Ishikawa (cell line): ENCODE measurements around the gene HOXA9.

ENCODE experiments used
- CEBPB ChIP-seq: IDR thresholded peaks from 2 replicates; pipeline ENCODE4 v1.6.1; 2012
- CREB1 ChIP-seq: IDR thresholded peaks from 2 replicates; pipeline ENCODE4 v1.6.1; 2012; ENCODE audit warnings: low read depth
- EGR1 ChIP-seq: IDR thresholded peaks from 2 replicates; pipeline ENCODE4 v1.6.1; 2012
- EP300 ChIP-seq: IDR thresholded peaks from 2 replicates; pipeline ENCODE4 v1.6.1; 2012; ENCODE audit warnings: borderline replicate concordance
- FOXM1 ChIP-seq: IDR thresholded peaks from 2 replicates; pipeline ENCODE4 v1.6.1; 2012; ENCODE audit warnings: low read depth, borderline replicate concordance
- NFIC ChIP-seq: IDR thresholded peaks from 2 replicates; pipeline ENCODE4 v1.6.1; 2012
- RAD21 ChIP-seq: IDR thresholded peaks from 2 replicates; pipeline ENCODE4 v1.6.1; 2012; ENCODE audit warnings: low read depth
- TAF1 ChIP-seq: IDR thresholded peaks from 2 replicates; pipeline ENCODE4 v1.6.1; 2012; ENCODE audit warnings: low read depth, mild to moderate bottlenecking
- TCF12 ChIP-seq: IDR thresholded peaks from 2 replicates; pipeline ENCODE4 v1.6.1; 2012; ENCODE audit warnings: low read depth
- TEAD4 ChIP-seq: IDR thresholded peaks from 2 replicates; pipeline ENCODE4 v1.6.1; 2012
- YY1 ChIP-seq: IDR thresholded peaks from 2 replicates; pipeline ENCODE4 v1.6.1; 2012; ENCODE audit warnings: low read depth
- ZBTB7A ChIP-seq: IDR thresholded peaks from 2 replicates; pipeline ENCODE4 v1.6.1; 2012; ENCODE audit warnings: low read depth
- TF ChIP-seq, protein P1 (sequence below): IDR thresholded peaks from 2 replicates; pipeline ENCODE4 v1.6.1; 2012
- TF ChIP-seq, protein P2 (sequence below): IDR thresholded peaks from 2 replicates; pipeline ENCODE4 v1.6.1; 2012
- TF ChIP-seq, protein P3 (sequence below): IDR thresholded peaks from 2 replicates; pipeline ENCODE4 v1.6.1; 2012; ENCODE audit warnings: low read depth, mild to moderate bottlenecking

HOXA9 gene

DNA sequence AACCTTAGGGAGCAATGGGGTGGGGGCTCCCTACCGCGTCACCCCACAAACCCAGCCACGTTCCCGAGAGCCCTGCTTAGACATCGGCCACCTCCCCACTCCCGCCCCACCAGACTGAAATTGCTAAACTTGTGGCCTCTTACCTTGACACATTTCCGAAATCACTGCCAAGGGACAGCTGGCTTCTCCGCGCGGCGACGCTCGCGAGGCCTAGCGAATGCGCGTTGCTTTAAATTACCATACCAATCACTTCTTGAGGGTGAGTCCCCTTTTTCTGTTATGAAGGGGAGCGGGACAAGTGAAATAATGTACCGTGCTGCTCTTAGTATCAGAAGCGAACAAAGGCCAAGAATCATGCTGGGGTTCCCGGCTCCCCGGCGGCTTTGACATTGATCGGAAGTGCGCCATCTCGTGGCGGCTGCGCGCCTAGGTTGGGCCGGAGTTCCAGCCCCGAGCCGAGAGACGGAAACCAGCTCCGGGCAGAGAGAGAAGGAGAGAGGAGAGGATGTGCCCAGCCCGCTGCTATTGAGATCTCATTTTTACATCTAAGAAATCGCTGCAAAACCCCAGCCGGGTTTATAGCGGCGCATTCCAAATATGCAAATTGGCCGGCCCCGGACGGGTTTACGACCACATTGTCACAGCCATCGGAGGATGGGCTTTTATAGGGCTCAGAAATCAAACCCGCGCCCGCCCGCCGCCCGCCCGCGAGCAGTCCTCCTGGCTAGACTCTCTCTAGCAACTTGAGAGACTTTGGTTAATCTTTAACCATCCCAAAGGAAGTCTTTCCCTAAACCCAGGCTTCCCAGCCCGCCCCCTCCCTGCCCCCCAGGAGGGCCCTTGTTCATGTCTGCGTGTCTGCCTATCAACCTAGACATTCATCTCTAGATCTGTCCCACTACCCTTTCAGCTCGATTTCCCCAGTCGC, 14.4 kb upstream of the HOXA9 start:
- no peak for TF ChIP-seq TCF12
- peak; percentile 45 for TF ChIP-seq RAD21

DNA sequence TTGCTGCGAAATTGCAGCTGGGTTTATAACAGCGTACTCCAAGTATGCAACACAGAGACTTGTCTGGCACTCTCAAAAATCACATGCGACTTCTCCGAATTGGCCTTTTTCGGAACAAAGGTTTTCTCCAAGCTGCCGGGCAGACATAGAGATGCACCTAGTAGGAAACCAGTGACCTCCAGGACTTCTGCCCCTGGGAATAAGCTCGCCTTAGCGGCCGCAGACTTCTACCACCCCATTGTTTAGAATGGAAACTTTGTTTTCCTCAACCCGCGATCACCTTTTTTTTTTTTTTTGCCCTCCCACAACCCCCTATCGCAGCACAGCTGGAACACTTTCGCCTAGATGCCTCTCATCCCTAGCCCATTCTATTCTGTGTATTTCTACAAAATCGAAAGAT, 13.7 kb upstream of the HOXA9 start:
- TF ChIP-seq TEAD4 (no peak), TAF1 (no peak), CEBPB (no peak), EP300 (no peak), CREB1 (no peak)
- TF ChIP-seq, protein P1, sequence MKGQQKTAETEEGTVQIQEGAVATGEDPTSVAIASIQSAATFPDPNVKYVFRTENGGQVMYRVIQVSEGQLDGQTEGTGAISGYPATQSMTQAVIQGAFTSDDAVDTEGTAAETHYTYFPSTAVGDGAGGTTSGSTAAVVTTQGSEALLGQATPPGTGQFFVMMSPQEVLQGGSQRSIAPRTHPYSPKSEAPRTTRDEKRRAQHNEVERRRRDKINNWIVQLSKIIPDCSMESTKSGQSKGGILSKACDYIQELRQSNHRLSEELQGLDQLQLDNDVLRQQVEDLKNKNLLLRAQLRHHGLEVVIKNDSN = no peak
- TF ChIP-seq, protein P2, sequence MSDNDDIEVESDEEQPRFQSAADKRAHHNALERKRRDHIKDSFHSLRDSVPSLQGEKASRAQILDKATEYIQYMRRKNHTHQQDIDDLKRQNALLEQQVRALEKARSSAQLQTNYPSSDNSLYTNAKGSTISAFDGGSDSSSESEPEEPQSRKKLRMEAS = no peak

DNA sequence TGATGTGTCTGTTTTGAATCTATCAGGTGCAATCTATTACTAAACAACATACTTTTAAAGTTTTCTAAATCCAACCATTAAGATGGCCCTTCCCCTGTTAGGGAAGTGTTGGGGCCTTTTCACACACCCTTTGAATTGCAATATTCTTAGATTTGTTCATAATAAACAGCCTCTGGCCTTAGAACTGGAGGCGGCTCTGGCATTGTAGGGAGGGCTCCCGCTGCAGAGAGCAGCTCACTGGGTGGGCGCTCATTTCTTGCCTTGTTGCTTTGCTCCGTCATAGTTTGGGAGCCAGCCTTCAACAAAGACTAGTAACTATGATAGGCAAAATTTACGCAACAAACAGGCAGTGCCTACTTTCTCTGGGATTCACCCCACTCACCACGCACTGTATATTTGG, 13.0 kb upstream of the HOXA9 start:
- TF ChIP-seq YY1 = no peak
- no peak for TF ChIP-seq TEAD4
- TF ChIP-seq TAF1 = no peak
- TF ChIP-seq, protein P1 = no peak
- TF ChIP-seq NFIC = no peak
- no peak for TF ChIP-seq TCF12
- TF ChIP-seq, protein P3, sequence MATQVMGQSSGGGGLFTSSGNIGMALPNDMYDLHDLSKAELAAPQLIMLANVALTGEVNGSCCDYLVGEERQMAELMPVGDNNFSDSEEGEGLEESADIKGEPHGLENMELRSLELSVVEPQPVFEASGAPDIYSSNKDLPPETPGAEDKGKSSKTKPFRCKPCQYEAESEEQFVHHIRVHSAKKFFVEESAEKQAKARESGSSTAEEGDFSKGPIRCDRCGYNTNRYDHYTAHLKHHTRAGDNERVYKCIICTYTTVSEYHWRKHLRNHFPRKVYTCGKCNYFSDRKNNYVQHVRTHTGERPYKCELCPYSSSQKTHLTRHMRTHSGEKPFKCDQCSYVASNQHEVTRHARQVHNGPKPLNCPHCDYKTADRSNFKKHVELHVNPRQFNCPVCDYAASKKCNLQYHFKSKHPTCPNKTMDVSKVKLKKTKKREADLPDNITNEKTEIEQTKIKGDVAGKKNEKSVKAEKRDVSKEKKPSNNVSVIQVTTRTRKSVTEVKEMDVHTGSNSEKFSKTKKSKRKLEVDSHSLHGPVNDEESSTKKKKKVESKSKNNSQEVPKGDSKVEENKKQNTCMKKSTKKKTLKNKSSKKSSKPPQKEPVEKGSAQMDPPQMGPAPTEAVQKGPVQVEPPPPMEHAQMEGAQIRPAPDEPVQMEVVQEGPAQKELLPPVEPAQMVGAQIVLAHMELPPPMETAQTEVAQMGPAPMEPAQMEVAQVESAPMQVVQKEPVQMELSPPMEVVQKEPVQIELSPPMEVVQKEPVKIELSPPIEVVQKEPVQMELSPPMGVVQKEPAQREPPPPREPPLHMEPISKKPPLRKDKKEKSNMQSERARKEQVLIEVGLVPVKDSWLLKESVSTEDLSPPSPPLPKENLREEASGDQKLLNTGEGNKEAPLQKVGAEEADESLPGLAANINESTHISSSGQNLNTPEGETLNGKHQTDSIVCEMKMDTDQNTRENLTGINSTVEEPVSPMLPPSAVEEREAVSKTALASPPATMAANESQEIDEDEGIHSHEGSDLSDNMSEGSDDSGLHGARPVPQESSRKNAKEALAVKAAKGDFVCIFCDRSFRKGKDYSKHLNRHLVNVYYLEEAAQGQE = no peak
- TF ChIP-seq EGR1 = no peak
- TF ChIP-seq FOXM1 = no peak
- no peak for TF ChIP-seq EP300

DNA sequence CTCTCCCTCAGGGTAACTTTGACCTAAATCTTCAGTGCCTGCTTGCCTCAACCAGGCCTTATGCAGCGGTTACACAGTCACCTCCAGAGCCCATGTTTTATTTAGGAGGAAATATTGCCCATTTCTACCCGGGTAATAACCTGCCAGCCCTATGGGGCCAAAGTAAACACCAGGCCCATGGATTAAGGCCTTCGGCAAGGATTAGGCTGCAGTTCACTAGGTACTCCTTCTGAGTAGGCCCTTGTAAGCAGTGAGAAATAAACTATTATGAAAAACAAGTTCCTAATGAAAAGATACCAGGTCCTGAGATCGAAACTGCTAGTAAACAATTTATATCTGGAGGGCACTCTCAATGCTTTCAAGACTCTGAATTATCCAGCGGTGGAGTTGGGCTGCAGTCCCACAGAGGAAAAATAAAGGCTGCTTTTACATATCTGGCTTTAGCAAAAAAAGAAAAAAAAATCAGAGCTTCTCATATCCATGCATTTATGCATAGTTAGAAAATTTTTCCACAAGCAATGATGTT, 12.5 kb upstream of the HOXA9 start:
- TF ChIP-seq YY1 (no peak), EGR1 (no peak), CEBPB (no peak), FOXM1 (no peak), TCF12 (no peak), ZBTB7A (no peak), CREB1 (no peak), RAD21 (no peak)
- TF ChIP-seq, protein P2 = no peak

DNA sequence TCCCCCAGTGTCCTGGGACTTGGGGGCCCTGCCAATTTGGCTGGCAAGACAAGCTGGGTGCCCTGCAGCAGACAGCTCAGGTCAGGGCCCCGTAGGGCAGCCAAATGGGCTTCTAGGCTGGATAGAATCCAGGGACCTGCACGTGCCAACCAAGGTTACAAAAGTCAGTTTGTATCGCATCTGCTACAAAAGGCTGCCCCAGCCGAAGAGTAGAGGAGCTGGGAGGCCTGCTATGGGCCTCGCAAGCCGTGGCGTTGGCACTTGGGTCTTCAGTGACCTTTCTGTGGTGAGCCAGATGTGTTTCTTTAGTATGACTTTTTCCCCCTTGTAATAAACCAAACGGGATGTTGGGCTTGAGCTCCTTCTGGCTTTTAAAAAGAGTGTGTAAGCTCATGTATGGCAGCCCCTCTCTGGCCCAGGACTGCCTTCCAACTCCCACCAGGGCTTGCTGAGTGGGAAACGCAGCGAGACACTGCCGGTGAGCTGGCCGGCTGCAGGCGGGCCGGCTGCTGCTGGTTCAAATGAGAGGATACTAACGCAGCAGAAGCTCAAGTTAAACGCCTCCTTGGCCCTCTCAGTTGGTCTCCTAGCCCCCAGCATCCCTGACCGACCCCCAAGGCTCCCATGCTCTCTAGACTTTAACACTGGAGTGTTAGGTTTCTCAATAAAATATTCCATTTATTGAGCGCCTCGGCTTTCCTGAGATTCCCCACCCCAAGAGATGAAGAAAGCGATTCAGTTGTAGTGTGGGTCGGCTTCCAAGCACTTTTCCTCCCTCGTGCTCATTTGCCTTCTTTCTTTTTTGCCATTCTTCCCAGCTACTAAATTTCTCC, 11.8 kb upstream of the HOXA9 start:
- TF ChIP-seq EP300 (no peak), TAF1 (no peak), CREB1 (no peak), FOXM1 (no peak), RAD21 (no peak), YY1 (no peak), EGR1 (no peak), ZBTB7A (no peak), NFIC (no peak), CEBPB (no peak), TCF12 (no peak), TEAD4 (no peak)
- TF ChIP-seq, protein P3 = no peak
- TF ChIP-seq, protein P2 = no peak
- TF ChIP-seq, protein P1 = no peak
